Vagina (tissue), 2 donors: ENCODE results near the gene IMMP1L. TPM values are rescaled to one million over a fixed set of nuclear protein-coding genes. Genes with fewer than 3 reads are reported as not detected.

ENCODE experiments used
- DNase-seq, 2 donors: peaks; one replicate each; pipeline ENCODE4 v3.0.0-alpha.2; 2017; ENCODE audit errors: extremely low spot score in 2 of 2
- H3K27ac ChIP-seq: fragments of 200-600 bp; sonication (generic); one replicate; pipeline ENCODE4 v1.5.1; 2019
- H3K27me3 ChIP-seq: fragments of 200-600 bp; sonication (generic); one replicate; pipeline ENCODE4 v1.5.1; 2019
- H3K36me3 ChIP-seq, 2 donors: fragments of 200-600 bp; sonication (generic); one replicate each; pipeline ENCODE4 v1.5.1; 2017 to 2019
- H3K4me1 ChIP-seq: fragments of 200-600 bp; sonication (generic); one replicate; pipeline ENCODE4 v1.5.1; 2019
- H3K4me3 ChIP-seq, 2 donors: fragments of 200-600 bp; sonication (generic); 1 replicate in 1 of 2; 2 replicates in 1 of 2; pipeline ENCODE4 v1.5.1; 2016 to 2019
- H3K9me3 ChIP-seq: fragments of 200-600 bp; sonication (generic); one replicate; pipeline ENCODE4 v1.5.1; 2019
- CTCF ChIP-seq, 3 experiments: fragments of 450-650 bp in 2 of 3; fragments of 200-600 bp in 1 of 3; sonication (generic) in 1 of 3; IDR thresholded peaks; one replicate each; pipeline ENCODE4 v1.5.1; 2017 to 2019; ENCODE audit warnings: antibody characterized with exemption in 3 of 3, mild to moderate bottlenecking in 2 of 3, moderate library complexity in 2 of 3
- POLR2A ChIP-seq, 2 donors: fragments of 450-650 bp; IDR thresholded peaks; one replicate each; pipeline ENCODE4 v1.6.1; 2017; ENCODE audit warnings: antibody characterized with exemption in 2 of 2, mild to moderate bottlenecking in 2 of 2, moderate library complexity in 2 of 2
- POLR2AphosphoS5 ChIP-seq, 2 donors: sonication (generic); formaldehyde crosslinking; IDR thresholded peaks; one replicate each; pipeline ENCODE4 v1.9.0; 2017; ENCODE audit warnings: antibody characterized with exemption in 2 of 2, mild to moderate bottlenecking in 2 of 2, low read depth in 1 of 2; ENCODE audit not compliant: insufficient read depth in 1 of 2
- intact Hi-C: fragments of 100-400 bp; cut with DNase I; formaldehyde crosslinking; loops from one replicate; pipeline ENCODE4 v1.15.1; 2023
- total RNA-seq: library from RNA; depleted of rRNA; stranded (reverse); fragments of >200 nt; gene quantifications from one replicate; pipeline ENCODE4 v1.2.3, GENCODE V29; 2016

IMMP1L gene
- total RNA-seq, 1 donor from 2014 or later = 11.3 TPM

DNA sequence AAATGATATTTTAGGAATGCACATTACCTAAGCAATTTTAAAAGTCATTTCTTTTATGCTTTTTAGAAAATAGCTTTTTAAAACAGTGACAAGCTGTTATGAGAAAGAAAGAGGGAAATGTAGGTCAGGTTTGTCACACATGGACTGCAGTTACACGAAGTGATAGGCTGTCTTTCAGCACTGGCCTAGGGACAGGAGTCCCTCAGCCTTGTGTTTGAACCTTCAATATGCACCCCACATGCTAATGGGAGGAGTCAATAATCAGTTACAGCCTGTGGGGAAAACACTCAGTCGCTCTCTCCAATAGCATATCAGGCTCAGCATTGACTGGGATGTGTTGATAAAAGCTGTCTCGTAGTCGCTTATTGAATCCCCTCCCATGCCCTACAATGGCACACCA lies 94.0 kb downstream of the IMMP1L start:
- Histone ChIP-seq H3K36me3 (no peaks in the 10 kb centered on the region), H3K27ac (no peak overlapping the region), H3K27me3 (no peaks in the 10 kb centered on the region), H3K4me1 (no peaks in the 10 kb centered on the region), H3K9me3 (no peaks in the 10 kb centered on the region), H3K4me3 (no peak overlapping the region)
- DNase-seq = no peak
- TF ChIP-seq POLR2AphosphoS5 (IDR thresholded peaks at IDR 0.05; ENCODE audit: insufficient read depth in 1 of 2, low read depth in 1 of 2) (no peak), CTCF (IDR thresholded peaks at IDR 0.05) (no peak), POLR2A (IDR thresholded peaks at IDR 0.05) (no peak)
- intact Hi-C loops = no loop called here

DNA sequence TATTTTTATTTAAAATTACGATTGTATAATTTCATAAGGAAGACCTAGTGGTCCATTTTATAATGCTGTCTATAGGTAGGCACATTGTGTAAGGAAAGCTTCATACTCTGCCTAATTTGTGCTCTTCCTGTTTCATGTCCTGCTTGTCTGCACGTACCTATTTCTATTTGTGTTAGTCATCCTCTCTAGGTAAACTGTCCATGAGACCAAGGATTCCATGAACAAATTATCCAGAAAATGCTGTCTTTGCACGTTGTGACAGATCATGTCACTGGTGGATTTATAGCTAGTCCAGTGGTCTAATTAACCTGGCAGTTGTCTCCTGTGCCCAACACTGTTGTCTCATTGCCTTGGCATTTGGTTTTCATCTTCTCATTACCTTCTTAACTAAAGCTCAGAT lies 95.1 kb downstream of the IMMP1L start:
- H3K4me1 ChIP-seq = no peaks in the 10 kb centered on the region
- intact Hi-C loops = no loop called here
- H3K36me3 ChIP-seq = no peaks in the 10 kb centered on the region
- no peak overlapping the region for H3K27ac ChIP-seq
- no peak overlapping the region for H3K4me3 ChIP-seq
- H3K27me3 ChIP-seq = no peaks in the 10 kb centered on the region
- no peaks in the 10 kb centered on the region for H3K9me3 ChIP-seq
- no peak for DNase-seq
- no peak for TF ChIP-seq CTCF (IDR thresholded peaks at IDR 0.05)
- no peak for TF ChIP-seq POLR2A (IDR thresholded peaks at IDR 0.05)
- no peak for TF ChIP-seq POLR2AphosphoS5 (IDR thresholded peaks at IDR 0.05; ENCODE audit: insufficient read depth in 1 of 2, low read depth in 1 of 2)

- intact Hi-C loops = no loop called here
These were observed 96.5 kb downstream of the IMMP1L start for GRCh38 chr11:31412946-31413345.

GRCh38 chr11:31408201-31408600 lies 101.2 kb downstream of the IMMP1L start:
- Histone ChIP-seq H3K27me3 (no peaks in the 10 kb centered on the region), H3K9me3 (no peaks in the 10 kb centered on the region), H3K4me1 (no peaks in the 10 kb centered on the region), H3K4me3 (no peak overlapping the region), H3K27ac (no peak overlapping the region), H3K36me3 (no peaks in the 10 kb centered on the region)
- no peak for TF ChIP-seq CTCF (IDR thresholded peaks at IDR 0.05)
- TF ChIP-seq POLR2A (IDR thresholded peaks at IDR 0.05) = no peak
- no peak for TF ChIP-seq POLR2AphosphoS5 (IDR thresholded peaks at IDR 0.05; ENCODE audit: insufficient read depth in 1 of 2, low read depth in 1 of 2)
- no peak for DNase-seq
- intact Hi-C loops = no loop called here

More at GRCh38 chr11:31412946-31413345, 96.5 kb downstream of the IMMP1L start:
- no peak for DNase-seq
- Histone ChIP-seq H3K36me3 (no peaks in the 10 kb centered on the region), H3K27me3 (no peaks in the 10 kb centered on the region), H3K27ac (no peak overlapping the region), H3K9me3 (no peaks in the 10 kb centered on the region), H3K4me1 (no peaks in the 10 kb centered on the region), H3K4me3 (no peak overlapping the region)
- TF ChIP-seq POLR2AphosphoS5 (IDR thresholded peaks at IDR 0.05; ENCODE audit: insufficient read depth in 1 of 2, low read depth in 1 of 2) = no peak
- TF ChIP-seq CTCF (IDR thresholded peaks at IDR 0.05) = no peak
- TF ChIP-seq POLR2A (IDR thresholded peaks at IDR 0.05) = no peak

- no peaks in the 10 kb centered on the region for H3K27me3 ChIP-seq
- no peaks in the 10 kb centered on the region for H3K9me3 ChIP-seq
- no peak for TF ChIP-seq POLR2A (IDR thresholded peaks at IDR 0.05)
- TF ChIP-seq CTCF (IDR thresholded peaks at IDR 0.05) = no peak
- TF ChIP-seq POLR2AphosphoS5 (IDR thresholded peaks at IDR 0.05; ENCODE audit: insufficient read depth in 1 of 2, low read depth in 1 of 2) = no peak
- no peaks in the 10 kb centered on the region for H3K4me1 ChIP-seq
- intact Hi-C loops = no loop called here
- no peak overlapping the region for H3K4me3 ChIP-seq
- DNase-seq = no peak
- no peak overlapping the region for H3K27ac ChIP-seq
- H3K36me3 ChIP-seq = no peaks in the 10 kb centered on the region
These were observed 104.8 kb downstream of the IMMP1L start for GRCh38 chr11:31404614-31405013.
